Stimulated activated naive CD8-positive, alpha-beta T cell treated with anti-CD3 and anti-CD28 coated beads, Interleukin-15, Interleukin-2, amounts not matched to agents 100 ng/mL and 50 ng/mL, for 24 hours (primary cell): ENCODE results near the gene HTT.

Source experiments
- H3K27ac Mint-ChIP-seq: one replicate; pipeline ENCODE4 v1.8.0; 2021; ENCODE audit warnings: mild to moderate bottlenecking, mixed read lengths
- H3K27me3 Mint-ChIP-seq: one replicate; pipeline ENCODE4 v1.8.0; 2021; ENCODE audit warnings: mixed read lengths
- H3K36me3 Mint-ChIP-seq: one replicate; pipeline ENCODE4 v1.8.0; 2021; ENCODE audit warnings: low read depth, mixed read lengths
- H3K4me1 Mint-ChIP-seq: one replicate; pipeline ENCODE4 v1.8.0; 2021; ENCODE audit warnings: low read depth, mixed read lengths
- H3K4me3 Mint-ChIP-seq: one replicate; pipeline ENCODE4 v1.8.0; 2021; ENCODE audit warnings: mild to moderate bottlenecking, mixed read lengths
- H3K9me3 Mint-ChIP-seq: one replicate; pipeline ENCODE4 v1.8.0; 2021; ENCODE audit warnings: mixed read lengths

Gene HTT

GRCh38 chr4:3246458-3247398 lies 172.2 kb downstream of the HTT start:
- Mint-ChIP-seq H3K36me3 (no peaks in the 10 kb centered on the region), H3K4me1 (no peaks in the 10 kb centered on the region), H3K27ac (no peak overlapping the region), H3K9me3 (no peaks in the 10 kb centered on the region), H3K4me3 (no peak overlapping the region), H3K27me3 (no peaks in the 10 kb centered on the region)

- Mint-ChIP-seq H3K36me3 (no peaks in the 10 kb centered on the region), H3K4me1 (no peaks in the 10 kb centered on the region), H3K4me3 (no peak overlapping the region), H3K27ac (no peak overlapping the region), H3K9me3 (no peaks in the 10 kb centered on the region), H3K27me3 (no peaks in the 10 kb centered on the region)
These were observed 173.1 kb downstream of the HTT start for GRCh38 chr4:3247399-3248177.

GRCh38 chr4:3248178-3248480 lies 173.6 kb downstream of the HTT start:
- no peaks in the 10 kb centered on the region for H3K36me3 Mint-ChIP-seq
- H3K27me3 Mint-ChIP-seq: no peaks in the 10 kb centered on the region
- H3K4me3 Mint-ChIP-seq: no peak overlapping the region
- H3K9me3 Mint-ChIP-seq: no peaks in the 10 kb centered on the region
- no peak overlapping the region for H3K27ac Mint-ChIP-seq
- no peaks in the 10 kb centered on the region for H3K4me1 Mint-ChIP-seq

- no peaks in the 10 kb centered on the region for H3K9me3 Mint-ChIP-seq
These were observed 174.6 kb downstream of the HTT start, which contains the start of gene MSANTD1 for GRCh38 chr4:3248811-3249661. Gene MSANTD1, plus strand, starts transcription at chr4:3249159. Its CDS starts 64 bp downstream, at chr4:3249223.

GRCh38 chr4:3249711-3250437 lies 175.4 kb downstream of the HTT start:
- no peaks in the 10 kb centered on the region for H3K36me3 Mint-ChIP-seq
- no peaks in the 10 kb centered on the region for H3K9me3 Mint-ChIP-seq
- no peaks in the 10 kb centered on the region for H3K4me1 Mint-ChIP-seq
- H3K27me3 Mint-ChIP-seq: no peaks in the 10 kb centered on the region
- no peak overlapping the region for H3K27ac Mint-ChIP-seq
- H3K4me3 Mint-ChIP-seq: no peak overlapping the region

More at GRCh38 chr4:3248811-3249661, 174.6 kb downstream of the HTT start, which contains the start of gene MSANTD1:
- no peaks in the 10 kb centered on the region for H3K36me3 Mint-ChIP-seq
- no peaks in the 10 kb centered on the region for H3K27me3 Mint-ChIP-seq
- H3K4me3 Mint-ChIP-seq: no peak within 1 kb of the TSS
- no peak within 1 kb of the TSS for H3K27ac Mint-ChIP-seq
- H3K4me1 Mint-ChIP-seq: no peaks in the 10 kb centered on the region

- H3K27ac Mint-ChIP-seq: no peak overlapping the region
- no peaks in the 10 kb centered on the region for H3K9me3 Mint-ChIP-seq
- no peaks in the 10 kb centered on the region for H3K36me3 Mint-ChIP-seq
- H3K4me1 Mint-ChIP-seq: no peaks in the 10 kb centered on the region
- no peaks in the 10 kb centered on the region for H3K27me3 Mint-ChIP-seq
- H3K4me3 Mint-ChIP-seq: no peak overlapping the region
These were observed 176.0 kb downstream of the HTT start for GRCh38 chr4:3250438-3250955.

- H3K27ac Mint-ChIP-seq: no peak overlapping the region
- H3K36me3 Mint-ChIP-seq: no peaks in the 10 kb centered on the region
- H3K9me3 Mint-ChIP-seq: no peaks in the 10 kb centered on the region
- H3K4me1 Mint-ChIP-seq: no peaks in the 10 kb centered on the region
- no peaks in the 10 kb centered on the region for H3K27me3 Mint-ChIP-seq
- H3K4me3 Mint-ChIP-seq: no peak overlapping the region
These were observed 176.6 kb downstream of the HTT start for GRCh38 chr4:3250956-3251690.

- H3K27me3 Mint-ChIP-seq: no peaks in the 10 kb centered on the region
- no peaks in the 10 kb centered on the region for H3K4me1 Mint-ChIP-seq
- no peaks in the 10 kb centered on the region for H3K36me3 Mint-ChIP-seq
- H3K4me3 Mint-ChIP-seq: no peak overlapping the region
- no peak overlapping the region for H3K27ac Mint-ChIP-seq
- no peaks in the 10 kb centered on the region for H3K9me3 Mint-ChIP-seq
These were observed 177.4 kb downstream of the HTT start for GRCh38 chr4:3251691-3252479.

GRCh38 chr4:3252480-3252828 lies 178.0 kb downstream of the HTT start:
- no peaks in the 10 kb centered on the region for H3K36me3 Mint-ChIP-seq
- H3K4me3 Mint-ChIP-seq: no peak overlapping the region
- no peaks in the 10 kb centered on the region for H3K9me3 Mint-ChIP-seq
- H3K27me3 Mint-ChIP-seq: no peaks in the 10 kb centered on the region
- H3K27ac Mint-ChIP-seq: no peak overlapping the region
- H3K4me1 Mint-ChIP-seq: no peaks in the 10 kb centered on the region

GRCh38 chr4:3252831-3253641 lies 178.6 kb downstream of the HTT start:
- H3K27ac Mint-ChIP-seq: no peak overlapping the region
- H3K9me3 Mint-ChIP-seq: no peaks in the 10 kb centered on the region
- no peaks in the 10 kb centered on the region for H3K36me3 Mint-ChIP-seq
- no peaks in the 10 kb centered on the region for H3K4me1 Mint-ChIP-seq
- H3K27me3 Mint-ChIP-seq: no peaks in the 10 kb centered on the region
- no peak overlapping the region for H3K4me3 Mint-ChIP-seq

GRCh38 chr4:3253808-3254207 lies 179.3 kb downstream of the HTT start:
- Mint-ChIP-seq H3K4me1 (no peaks in the 10 kb centered on the region), H3K27ac (no peak overlapping the region), H3K9me3 (no peaks in the 10 kb centered on the region), H3K27me3 (no peaks in the 10 kb centered on the region), H3K4me3 (no peak overlapping the region), H3K36me3 (no peaks in the 10 kb centered on the region)

- H3K4me1 Mint-ChIP-seq: no peaks in the 10 kb centered on the region
- no peaks in the 10 kb centered on the region for H3K36me3 Mint-ChIP-seq
- H3K4me3 Mint-ChIP-seq: no peak overlapping the region
- no peaks in the 10 kb centered on the region for H3K27me3 Mint-ChIP-seq
- H3K9me3 Mint-ChIP-seq: no peaks in the 10 kb centered on the region
- H3K27ac Mint-ChIP-seq: no peak overlapping the region
These were observed 180.0 kb downstream of the HTT start for GRCh38 chr4:3254302-3255131.
